A549 (cell line): Measurements from ENCODE around the gene DLG1.

Source experiments
- EP300 ChIP-seq, 2 experiments: fragments of >200 bp; sonication (Bioruptor Twin); formaldehyde crosslinking; IDR thresholded peaks; 2 replicates in 1 of 2; 3 replicates in 1 of 2; pipeline ENCODE4 v1.6.1; 2016 to 2017
- SMC3 ChIP-seq: fragments of >200 bp; sonication (Bioruptor Twin); formaldehyde crosslinking; IDR thresholded peaks from 3 replicates; pipeline ENCODE4 v1.6.1; 2018; ENCODE audit warnings: inconsistent platforms
- ZFP36 ChIP-seq: fragments of 450-650 bp; IDR thresholded peaks from 2 replicates; pipeline ENCODE4 v1.6.1; 2014; ENCODE audit warnings: borderline replicate concordance; ENCODE audit not compliant: partially characterized antibody

DNA sequence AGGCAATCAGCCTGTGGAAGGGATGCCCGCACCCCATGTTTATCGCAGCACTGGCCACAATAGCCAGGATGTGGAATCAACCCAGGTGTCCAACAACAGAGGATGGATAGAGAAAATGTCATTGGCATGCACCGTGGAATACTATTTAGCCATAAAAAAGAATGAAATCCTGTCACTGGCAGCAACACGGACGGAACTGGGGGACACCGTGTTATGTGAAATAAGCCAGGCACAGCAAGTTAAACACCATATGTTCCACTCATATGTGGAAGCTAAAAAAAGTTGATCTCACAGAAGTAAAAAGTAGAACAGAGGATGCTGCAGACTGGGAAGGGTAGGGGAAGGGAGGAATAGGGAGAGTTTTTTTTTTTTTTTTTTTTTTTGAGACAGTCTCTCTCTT lies 284.4 kb downstream of the DLG1 start:
- TF ChIP-seq ZFP36 (no peak), SMC3 (no peak), EP300 (IDR thresholded peaks at IDR 0.05) (no peak)
